Measurements from ENCODE around the gene SLC9A7.

DNA sequence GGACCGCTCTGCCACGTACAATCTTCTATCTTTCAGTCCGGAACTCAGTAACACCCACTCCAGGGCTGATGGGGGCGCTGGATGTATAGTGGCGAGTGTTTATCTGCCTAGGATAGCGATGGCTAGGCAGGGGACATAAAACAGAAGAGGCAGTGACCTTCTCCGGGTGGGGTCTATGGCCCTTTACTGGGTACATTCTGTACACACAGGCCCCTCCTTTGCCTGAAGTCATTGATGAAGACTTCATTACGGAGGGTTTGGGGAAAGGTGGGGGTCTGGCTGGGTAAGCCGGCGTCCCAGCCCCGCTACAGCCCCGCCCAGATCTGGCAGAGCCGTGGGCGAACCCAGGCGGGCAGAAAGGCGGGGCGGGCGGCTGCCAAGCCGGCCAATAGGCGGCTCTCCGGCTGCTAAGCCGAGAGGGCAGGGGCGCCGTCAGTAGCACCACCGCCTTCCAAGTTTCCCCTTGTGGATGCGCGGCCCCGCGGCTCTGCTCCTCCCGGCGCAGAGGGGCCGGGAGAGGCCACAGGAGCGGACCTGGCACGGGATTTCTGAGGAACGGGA, 185.5 kb downstream of the SLC9A7 start, which contains the start of gene CHST7:
- TF ChIP-seq, protein P1, sequence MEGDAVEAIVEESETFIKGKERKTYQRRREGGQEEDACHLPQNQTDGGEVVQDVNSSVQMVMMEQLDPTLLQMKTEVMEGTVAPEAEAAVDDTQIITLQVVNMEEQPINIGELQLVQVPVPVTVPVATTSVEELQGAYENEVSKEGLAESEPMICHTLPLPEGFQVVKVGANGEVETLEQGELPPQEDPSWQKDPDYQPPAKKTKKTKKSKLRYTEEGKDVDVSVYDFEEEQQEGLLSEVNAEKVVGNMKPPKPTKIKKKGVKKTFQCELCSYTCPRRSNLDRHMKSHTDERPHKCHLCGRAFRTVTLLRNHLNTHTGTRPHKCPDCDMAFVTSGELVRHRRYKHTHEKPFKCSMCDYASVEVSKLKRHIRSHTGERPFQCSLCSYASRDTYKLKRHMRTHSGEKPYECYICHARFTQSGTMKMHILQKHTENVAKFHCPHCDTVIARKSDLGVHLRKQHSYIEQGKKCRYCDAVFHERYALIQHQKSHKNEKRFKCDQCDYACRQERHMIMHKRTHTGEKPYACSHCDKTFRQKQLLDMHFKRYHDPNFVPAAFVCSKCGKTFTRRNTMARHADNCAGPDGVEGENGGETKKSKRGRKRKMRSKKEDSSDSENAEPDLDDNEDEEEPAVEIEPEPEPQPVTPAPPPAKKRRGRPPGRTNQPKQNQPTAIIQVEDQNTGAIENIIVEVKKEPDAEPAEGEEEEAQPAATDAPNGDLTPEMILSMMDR (tag by site-specific recombination; IDR thresholded peaks at IDR 0.05), result no peak
- TF ChIP-seq, protein P2, sequence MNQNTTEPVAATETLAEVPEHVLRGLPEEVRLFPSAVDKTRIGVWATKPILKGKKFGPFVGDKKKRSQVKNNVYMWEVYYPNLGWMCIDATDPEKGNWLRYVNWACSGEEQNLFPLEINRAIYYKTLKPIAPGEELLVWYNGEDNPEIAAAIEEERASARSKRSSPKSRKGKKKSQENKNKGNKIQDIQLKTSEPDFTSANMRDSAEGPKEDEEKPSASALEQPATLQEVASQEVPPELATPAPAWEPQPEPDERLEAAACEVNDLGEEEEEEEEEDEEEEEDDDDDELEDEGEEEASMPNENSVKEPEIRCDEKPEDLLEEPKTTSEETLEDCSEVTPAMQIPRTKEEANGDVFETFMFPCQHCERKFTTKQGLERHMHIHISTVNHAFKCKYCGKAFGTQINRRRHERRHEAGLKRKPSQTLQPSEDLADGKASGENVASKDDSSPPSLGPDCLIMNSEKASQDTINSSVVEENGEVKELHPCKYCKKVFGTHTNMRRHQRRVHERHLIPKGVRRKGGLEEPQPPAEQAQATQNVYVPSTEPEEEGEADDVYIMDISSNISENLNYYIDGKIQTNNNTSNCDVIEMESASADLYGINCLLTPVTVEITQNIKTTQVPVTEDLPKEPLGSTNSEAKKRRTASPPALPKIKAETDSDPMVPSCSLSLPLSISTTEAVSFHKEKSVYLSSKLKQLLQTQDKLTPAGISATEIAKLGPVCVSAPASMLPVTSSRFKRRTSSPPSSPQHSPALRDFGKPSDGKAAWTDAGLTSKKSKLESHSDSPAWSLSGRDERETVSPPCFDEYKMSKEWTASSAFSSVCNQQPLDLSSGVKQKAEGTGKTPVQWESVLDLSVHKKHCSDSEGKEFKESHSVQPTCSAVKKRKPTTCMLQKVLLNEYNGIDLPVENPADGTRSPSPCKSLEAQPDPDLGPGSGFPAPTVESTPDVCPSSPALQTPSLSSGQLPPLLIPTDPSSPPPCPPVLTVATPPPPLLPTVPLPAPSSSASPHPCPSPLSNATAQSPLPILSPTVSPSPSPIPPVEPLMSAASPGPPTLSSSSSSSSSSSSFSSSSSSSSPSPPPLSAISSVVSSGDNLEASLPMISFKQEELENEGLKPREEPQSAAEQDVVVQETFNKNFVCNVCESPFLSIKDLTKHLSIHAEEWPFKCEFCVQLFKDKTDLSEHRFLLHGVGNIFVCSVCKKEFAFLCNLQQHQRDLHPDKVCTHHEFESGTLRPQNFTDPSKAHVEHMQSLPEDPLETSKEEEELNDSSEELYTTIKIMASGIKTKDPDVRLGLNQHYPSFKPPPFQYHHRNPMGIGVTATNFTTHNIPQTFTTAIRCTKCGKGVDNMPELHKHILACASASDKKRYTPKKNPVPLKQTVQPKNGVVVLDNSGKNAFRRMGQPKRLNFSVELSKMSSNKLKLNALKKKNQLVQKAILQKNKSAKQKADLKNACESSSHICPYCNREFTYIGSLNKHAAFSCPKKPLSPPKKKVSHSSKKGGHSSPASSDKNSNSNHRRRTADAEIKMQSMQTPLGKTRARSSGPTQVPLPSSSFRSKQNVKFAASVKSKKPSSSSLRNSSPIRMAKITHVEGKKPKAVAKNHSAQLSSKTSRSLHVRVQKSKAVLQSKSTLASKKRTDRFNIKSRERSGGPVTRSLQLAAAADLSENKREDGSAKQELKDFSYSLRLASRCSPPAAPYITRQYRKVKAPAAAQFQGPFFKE (tag by site-specific recombination; IDR thresholded peaks at IDR 0.05; ENCODE audit: borderline replicate concordance), result no peak
- TF ChIP-seq ZNF324 (tag by site-specific recombination; IDR thresholded peaks at IDR 0.05), result no peak
- no peak for TF ChIP-seq ZNF416 (tag by site-specific recombination; IDR thresholded peaks at IDR 0.05)
- no peak for TF ChIP-seq HOXD13 (CRISPR knock-in tag; IDR thresholded peaks at IDR 0.05; ENCODE audit: borderline replicate concordance)
- TF ChIP-seq, protein P3, sequence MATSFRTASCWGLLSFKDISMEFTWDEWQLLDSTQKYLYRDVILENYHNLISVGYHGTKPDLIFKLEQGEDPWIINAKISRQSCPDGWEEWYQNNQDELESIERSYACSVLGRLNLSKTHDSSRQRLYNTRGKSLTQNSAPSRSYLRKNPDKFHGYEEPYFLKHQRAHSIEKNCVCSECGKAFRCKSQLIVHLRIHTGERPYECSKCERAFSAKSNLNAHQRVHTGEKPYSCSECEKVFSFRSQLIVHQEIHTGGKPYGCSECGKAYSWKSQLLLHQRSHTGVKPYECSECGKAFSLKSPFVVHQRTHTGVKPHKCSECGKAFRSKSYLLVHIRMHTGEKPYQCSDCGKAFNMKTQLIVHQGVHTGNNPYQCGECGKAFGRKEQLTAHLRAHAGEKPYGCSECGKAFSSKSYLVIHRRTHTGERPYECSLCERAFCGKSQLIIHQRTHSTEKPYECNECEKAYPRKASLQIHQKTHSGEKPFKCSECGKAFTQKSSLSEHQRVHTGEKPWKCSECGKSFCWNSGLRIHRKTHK (tag by site-specific recombination; IDR thresholded peaks at IDR 0.05), result no peak
- TF ChIP-seq, protein P4, sequence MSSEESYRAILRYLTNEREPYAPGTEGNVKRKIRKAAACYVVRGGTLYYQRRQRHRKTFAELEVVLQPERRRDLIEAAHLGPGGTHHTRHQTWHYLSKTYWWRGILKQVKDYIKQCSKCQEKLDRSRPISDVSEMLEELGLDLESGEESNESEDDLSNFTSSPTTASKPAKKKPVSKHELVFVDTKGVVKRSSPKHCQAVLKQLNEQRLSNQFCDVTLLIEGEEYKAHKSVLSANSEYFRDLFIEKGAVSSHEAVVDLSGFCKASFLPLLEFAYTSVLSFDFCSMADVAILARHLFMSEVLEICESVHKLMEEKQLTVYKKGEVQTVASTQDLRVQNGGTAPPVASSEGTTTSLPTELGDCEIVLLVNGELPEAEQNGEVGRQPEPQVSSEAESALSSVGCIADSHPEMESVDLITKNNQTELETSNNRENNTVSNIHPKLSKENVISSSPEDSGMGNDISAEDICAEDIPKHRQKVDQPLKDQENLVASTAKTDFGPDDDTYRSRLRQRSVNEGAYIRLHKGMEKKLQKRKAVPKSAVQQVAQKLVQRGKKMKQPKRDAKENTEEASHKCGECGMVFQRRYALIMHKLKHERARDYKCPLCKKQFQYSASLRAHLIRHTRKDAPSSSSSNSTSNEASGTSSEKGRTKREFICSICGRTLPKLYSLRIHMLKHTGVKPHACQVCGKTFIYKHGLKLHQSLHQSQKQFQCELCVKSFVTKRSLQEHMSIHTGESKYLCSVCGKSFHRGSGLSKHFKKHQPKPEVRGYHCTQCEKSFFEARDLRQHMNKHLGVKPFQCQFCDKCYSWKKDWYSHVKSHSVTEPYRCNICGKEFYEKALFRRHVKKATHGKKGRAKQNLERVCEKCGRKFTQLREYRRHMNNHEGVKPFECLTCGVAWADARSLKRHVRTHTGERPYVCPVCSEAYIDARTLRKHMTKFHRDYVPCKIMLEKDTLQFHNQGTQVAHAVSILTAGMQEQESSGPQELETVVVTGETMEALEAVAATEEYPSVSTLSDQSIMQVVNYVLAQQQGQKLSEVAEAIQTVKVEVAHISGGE (tag by site-specific recombination; conservative IDR thresholded peaks at IDR 0.05; ENCODE audit: low read depth), result no peak
- TF ChIP-seq, protein P5, sequence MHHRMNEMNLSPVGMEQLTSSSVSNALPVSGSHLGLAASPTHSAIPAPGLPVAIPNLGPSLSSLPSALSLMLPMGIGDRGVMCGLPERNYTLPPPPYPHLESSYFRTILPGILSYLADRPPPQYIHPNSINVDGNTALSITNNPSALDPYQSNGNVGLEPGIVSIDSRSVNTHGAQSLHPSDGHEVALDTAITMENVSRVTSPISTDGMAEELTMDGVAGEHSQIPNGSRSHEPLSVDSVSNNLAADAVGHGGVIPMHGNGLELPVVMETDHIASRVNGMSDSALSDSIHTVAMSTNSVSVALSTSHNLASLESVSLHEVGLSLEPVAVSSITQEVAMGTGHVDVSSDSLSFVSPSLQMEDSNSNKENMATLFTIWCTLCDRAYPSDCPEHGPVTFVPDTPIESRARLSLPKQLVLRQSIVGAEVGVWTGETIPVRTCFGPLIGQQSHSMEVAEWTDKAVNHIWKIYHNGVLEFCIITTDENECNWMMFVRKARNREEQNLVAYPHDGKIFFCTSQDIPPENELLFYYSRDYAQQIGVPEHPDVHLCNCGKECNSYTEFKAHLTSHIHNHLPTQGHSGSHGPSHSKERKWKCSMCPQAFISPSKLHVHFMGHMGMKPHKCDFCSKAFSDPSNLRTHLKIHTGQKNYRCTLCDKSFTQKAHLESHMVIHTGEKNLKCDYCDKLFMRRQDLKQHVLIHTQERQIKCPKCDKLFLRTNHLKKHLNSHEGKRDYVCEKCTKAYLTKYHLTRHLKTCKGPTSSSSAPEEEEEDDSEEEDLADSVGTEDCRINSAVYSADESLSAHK (tag by site-specific recombination; IDR thresholded peaks at IDR 0.05), result no peak
- no peak for TF ChIP-seq ZNF677 (tag by site-specific recombination; IDR thresholded peaks at IDR 0.05)
